Lower lobe of right lung (tissue), 2 donors: ENCODE data around the gene MCTP1. TPM values are rescaled to one million over a fixed set of nuclear protein-coding genes. Genes with fewer than 3 reads are reported as not detected.

Experiments
- ATAC-seq, 2 donors: fragments of 200-7000 bp; cut with Tn5 transposase; one replicate each; pipeline ENCODE4 v1.9.1; 2020 to 2022; ENCODE audit warnings: mild to moderate bottlenecking in 2 of 2, moderate library complexity in 2 of 2
- DNase-seq: peaks from one replicate; pipeline ENCODE4 v3.0.0-alpha.2; 2020
- H3K27ac ChIP-seq: fragments of 200-600 bp; one replicate; pipeline ENCODE4 v1.8.0; 2022
- H3K27me3 ChIP-seq: fragments of 200-600 bp; one replicate; pipeline ENCODE4 v1.8.0; 2022; ENCODE audit warnings: low read depth
- H3K36me3 ChIP-seq: fragments of 200-600 bp; one replicate; pipeline ENCODE4 v1.8.0; 2022; ENCODE audit warnings: mild to moderate bottlenecking
- H3K4me1 ChIP-seq: fragments of 200-600 bp; one replicate; pipeline ENCODE4 v1.8.0; 2022
- H3K4me3 ChIP-seq: fragments of 200-600 bp; one replicate; pipeline ENCODE4 v1.8.0; 2022; ENCODE audit warnings: mild to moderate bottlenecking
- H3K9me3 ChIP-seq: fragments of 200-600 bp; one replicate; pipeline ENCODE4 v1.8.0; 2022
- CTCF ChIP-seq: fragments of 200-600 bp; IDR thresholded peaks from one replicate; pipeline ENCODE4 v1.8.0; 2022; ENCODE audit warnings: antibody characterized with exemption, mild to moderate bottlenecking
- intact Hi-C: fragments of 100-400 bp; cut with DNase I; formaldehyde crosslinking; loops from one replicate; pipeline ENCODE4 v1.11.0; 2022
- total RNA-seq: library from RNA; stranded (reverse); fragmentation: NEBNext Ultra II Directional; extraction: Animal tissue kit (Norgen Biotek cat#: 25700); gene quantifications from one replicate; pipeline ENCODE4 v1.2.1, GENCODE V29; 2021
- donor health status: DM: no; HTN: yes; CAD: no; lungs with severe emphysema.

Gene MCTP1
- total RNA-seq, 1 donor from 2014 or later: 38.7 TPM

- Histone ChIP-seq H3K4me3 (no peak overlapping the region), H3K27ac (no peak overlapping the region), H3K4me1 (peaks cover 5% of the 10 kb centered on the region), H3K9me3 (no peaks in the 10 kb centered on the region), H3K27me3 (no peaks in the 10 kb centered on the region), H3K36me3 (no peaks in the 10 kb centered on the region)
- intact Hi-C loops: no loop called here
- ATAC-seq: no peak
- TF ChIP-seq CTCF: no peak
- no peak for DNase-seq
These were observed 209.8 kb downstream of the MCTP1 start for GRCh38 chr5:95075111-95075510.

- H3K4me1 ChIP-seq: peaks cover 7% of the 10 kb centered on the region
- ATAC-seq: no peak
- H3K36me3 ChIP-seq: no peaks in the 10 kb centered on the region
- no peaks in the 10 kb centered on the region for H3K9me3 ChIP-seq
- DNase-seq: no peak
- H3K4me3 ChIP-seq: no peak overlapping the region
- no peak for TF ChIP-seq CTCF
- intact Hi-C loops: no loop called here
- H3K27ac ChIP-seq: no peak overlapping the region
- H3K27me3 ChIP-seq: no peaks in the 10 kb centered on the region
These were observed 212.6 kb downstream of the MCTP1 start for GRCh38 chr5:95072281-95072680.

- intact Hi-C loops: no loop called here
- no peak overlapping the region for H3K27ac ChIP-seq
These were observed 214.0 kb downstream of the MCTP1 start for GRCh38 chr5:95070866-95071265.

GRCh38 chr5:95070453-95070852 lies 214.4 kb downstream of the MCTP1 start:
- DNase-seq (no peak), ATAC-seq (peak; percentile 11 to 35)
- Histone ChIP-seq H3K27ac (no peak overlapping the region), H3K9me3 (no peaks in the 10 kb centered on the region), H3K4me1 (peaks cover 7% of the 10 kb centered on the region), H3K36me3 (no peaks in the 10 kb centered on the region), H3K4me3 (no peak overlapping the region), H3K27me3 (no peaks in the 10 kb centered on the region)
- TF ChIP-seq CTCF: no peak
- intact Hi-C loops: no loop called here

More at GRCh38 chr5:95070866-95071265, 214.0 kb downstream of the MCTP1 start:
- TF ChIP-seq CTCF: no peak
- Histone ChIP-seq H3K36me3 (no peaks in the 10 kb centered on the region), H3K4me3 (no peak overlapping the region), H3K27me3 (no peaks in the 10 kb centered on the region), H3K9me3 (no peaks in the 10 kb centered on the region), H3K4me1 (peaks cover 7% of the 10 kb centered on the region)
- DNase-seq (no peak), ATAC-seq (no peak)

- TF ChIP-seq CTCF: no peak
- H3K4me1 ChIP-seq: peaks cover 7% of the 10 kb centered on the region
These were observed 214.9 kb downstream of the MCTP1 start for GRCh38 chr5:95069948-95070347.

GRCh38 chr5:95069021-95069420 lies 215.9 kb downstream of the MCTP1 start:
- Histone ChIP-seq H3K9me3 (no peaks in the 10 kb centered on the region), H3K36me3 (no peaks in the 10 kb centered on the region), H3K4me3 (no peak overlapping the region), H3K4me1 (peaks cover 7% of the 10 kb centered on the region), H3K27ac (no peak overlapping the region), H3K27me3 (no peaks in the 10 kb centered on the region)
- no peak for DNase-seq
- intact Hi-C loops: no loop called here
- no peak for ATAC-seq
- TF ChIP-seq CTCF: no peak

More at GRCh38 chr5:95069948-95070347, 214.9 kb downstream of the MCTP1 start:
- ATAC-seq (peak; percentile 57 to 59), DNase-seq (peak; percentile 47)
- Histone ChIP-seq H3K27ac (no peak overlapping the region), H3K36me3 (no peaks in the 10 kb centered on the region), H3K27me3 (no peaks in the 10 kb centered on the region), H3K9me3 (no peaks in the 10 kb centered on the region), H3K4me3 (no peak overlapping the region)
- intact Hi-C loops: no loop called here
